ENCODE data around the gene MXRA5. TPM values are rescaled to one million over a fixed set of nuclear protein-coding genes. Genes with fewer than 3 reads are reported as not detected.

MXRA5 gene
- total RNA-seq, 1 donor from 2014 or later = 0.37 TPM

GRCh38 chrX:3374108-3374800 lies 27.8 kb upstream of the MXRA5 start:
- peaks cover 3% of the 10 kb centered on the region for H3K27me3 Mint-ChIP-seq (ENCODE audit: insufficient read depth, low read depth)
- DNase-seq (ENCODE audit: low spot score) = no peak
- Histone ChIP-seq H3K36me3 (no peaks in the 10 kb centered on the region), H3K27ac (no peak overlapping the region), H3K4me1 (no peaks in the 10 kb centered on the region), H4K20me1 (ENCODE audit: low read depth) (no peaks in the 10 kb centered on the region), H3K4me2 (no peak overlapping the region), H3F3A (ENCODE audit: low read depth) (no peaks in the 10 kb centered on the region), H3K9ac (no peak overlapping the region), H2AFZ (replicated peaks) (no peak overlapping the region), H3K9me3 (ENCODE audit: low read depth) (no peaks in the 10 kb centered on the region), H3K27me3 (no peaks in the 10 kb centered on the region), H3K4me3 (no peak overlapping the region), H3K79me2 (ENCODE audit: low read depth) (no peaks in the 10 kb centered on the region)
- H3K27ac Mint-ChIP-seq = no peak overlapping the region
- no peak for TF ChIP-seq EZH2phosphoT487 (IDR thresholded peaks at IDR 0.05)
- TF ChIP-seq EZH2 (IDR thresholded peaks at IDR 0.05) = no peak
- no peak for TF ChIP-seq CTCF (IDR thresholded peaks at IDR 0.05)
- no peak overlapping the region for H3K4me3 Mint-ChIP-seq
- H3K9me3 Mint-ChIP-seq = peaks cover 3% of the 10 kb centered on the region
- H3K4me1 Mint-ChIP-seq = no peaks in the 10 kb centered on the region
- H3K36me3 Mint-ChIP-seq = no peaks in the 10 kb centered on the region

- TF ChIP-seq EZH2 (IDR thresholded peaks at IDR 0.05) = no peak
- TF ChIP-seq EZH2phosphoT487 (IDR thresholded peaks at IDR 0.05) = no peak
- TF ChIP-seq CTCF (IDR thresholded peaks at IDR 0.05) = no peak
- Histone ChIP-seq H2AFZ (replicated peaks) (no peak overlapping the region), H3K4me1 (no peaks in the 10 kb centered on the region), H3K79me2 (ENCODE audit: low read depth) (no peaks in the 10 kb centered on the region), H3K36me3 (no peaks in the 10 kb centered on the region), H3K27me3 (no peaks in the 10 kb centered on the region), H3K9me3 (ENCODE audit: low read depth) (no peaks in the 10 kb centered on the region), H3F3A (ENCODE audit: low read depth) (no peaks in the 10 kb centered on the region), H3K9ac (no peak overlapping the region), H4K20me1 (ENCODE audit: low read depth) (no peaks in the 10 kb centered on the region), H3K27ac (no peak overlapping the region), H3K4me2 (no peak overlapping the region), H3K4me3 (no peak overlapping the region)
- no peaks in the 10 kb centered on the region for H3K36me3 Mint-ChIP-seq
- H3K27me3 Mint-ChIP-seq (ENCODE audit: insufficient read depth, low read depth) = peaks cover 3% of the 10 kb centered on the region
- H3K4me1 Mint-ChIP-seq = no peaks in the 10 kb centered on the region
- no peak overlapping the region for H3K27ac Mint-ChIP-seq
- no peak for DNase-seq (ENCODE audit: low spot score)
- H3K9me3 Mint-ChIP-seq = peaks cover 7% of the 10 kb centered on the region
- H3K4me3 Mint-ChIP-seq = no peak overlapping the region
These were observed 24.7 kb upstream of the MXRA5 start for GRCh38 chrX:3371163-3371562.

- Mint-ChIP-seq H3K36me3 (no peaks in the 10 kb centered on the region), H3K9me3 (peaks cover 7% of the 10 kb centered on the region), H3K27ac (no peak overlapping the region), H3K27me3 (ENCODE audit: insufficient read depth, low read depth) (peaks cover 3% of the 10 kb centered on the region), H3K4me1 (no peaks in the 10 kb centered on the region), H3K4me3 (no peak overlapping the region)
- no peaks in the 10 kb centered on the region for H4K20me1 ChIP-seq (ENCODE audit: low read depth)
- H3K79me2 ChIP-seq (ENCODE audit: low read depth) = no peaks in the 10 kb centered on the region
- H3K27me3 ChIP-seq = no peaks in the 10 kb centered on the region
- no peaks in the 10 kb centered on the region for H3K36me3 ChIP-seq
- no peak overlapping the region for H3K4me3 ChIP-seq
- no peaks in the 10 kb centered on the region for H3K9me3 ChIP-seq (ENCODE audit: low read depth)
- no peak overlapping the region for H2AFZ ChIP-seq (replicated peaks)
- TF ChIP-seq EZH2phosphoT487 (IDR thresholded peaks at IDR 0.05) = no peak
- no peak for TF ChIP-seq CTCF (IDR thresholded peaks at IDR 0.05)
- TF ChIP-seq EZH2 (IDR thresholded peaks at IDR 0.05) = no peak
- no peak for DNase-seq (ENCODE audit: low spot score)
- H3K27ac ChIP-seq = no peak overlapping the region
- H3K4me2 ChIP-seq = no peak overlapping the region
- no peaks in the 10 kb centered on the region for H3K4me1 ChIP-seq
- H3F3A ChIP-seq (ENCODE audit: low read depth) = no peaks in the 10 kb centered on the region
- no peak overlapping the region for H3K9ac ChIP-seq
These were observed 24.2 kb upstream of the MXRA5 start for GRCh38 chrX:3370656-3371055.

Measured in neural progenitor cell (in vitro differentiated cells).